OCI-LY7 (cell line): ENCODE measurements around the gene GTF2F1. TPM values are rescaled to one million over a fixed set of nuclear protein-coding genes. Genes with fewer than 3 reads are reported as not detected.
A peak's percentile ranks its signal among the peaks of the same experiment; 100 is the strongest.

Experiments used
- BruUV-seq: library from RNA; stranded (reverse); fragments of 400-500 nt; replicated peaks from 2 replicates; lab custom pipeline; 2021; lab: Mats Ljungman, UMichigan
- CTCF ChIA-PET: fragments of 300-600 bp; sonication (Branson Sonifier 250); formaldehyde crosslinking; loops from one replicate; lab custom pipeline; 2022; ENCODE audit warnings: antibody characterized with exemption; ENCODE audit not compliant: unreplicated experiment; lab: Charles Lee
- POLR2A ChIA-PET: fragments of 300-600 bp; sonication (Branson Sonifier 250); formaldehyde crosslinking; loops from one replicate; lab custom pipeline; 2022; ENCODE audit warnings: antibody characterized with exemption; lab: Charles Lee
- DNase-seq: peaks from one replicate; pipeline ENCODE4 v3.0.0-alpha.2; 2015; ENCODE audit warnings: low spot score
- H2AFZ ChIP-seq: fragments of 200-600 bp; sonication (generic), shearing (Covaris generic); 2 replicates; pipeline ENCODE4 v1.6.1; 2014; ENCODE audit warnings: mild to moderate bottlenecking, antibody characterized with exemption, low read length, moderate library complexity
- H3K27ac ChIP-seq: fragments of 200-600 bp; sonication (generic); 2 replicates; pipeline ENCODE4 v1.5.1; 2014; ENCODE audit warnings: mixed run types, low read depth, mild to moderate bottlenecking, moderate library complexity, low read length, inconsistent platforms; ENCODE audit not compliant: poor library complexity, severe bottlenecking
- H3K36me3 ChIP-seq: fragments of 200-600 bp; sonication (generic); 2 replicates; pipeline ENCODE4 v1.6.1; 2014; ENCODE audit warnings: mild to moderate bottlenecking, antibody characterized with exemption, low read length, moderate library complexity, mixed read lengths; ENCODE audit not compliant: insufficient read depth
- H3K4me1 ChIP-seq: fragments of 200-600 bp; sonication (generic); 2 replicates; pipeline ENCODE4 v1.5.1; 2014; ENCODE audit warnings: mild to moderate bottlenecking, low read length; ENCODE audit not compliant: insufficient read depth, poor library complexity, severe bottlenecking
- H3K4me2 ChIP-seq: fragments of 200-600 bp; sonication (generic); 2 replicates; pipeline ENCODE4 v1.6.1; 2014; ENCODE audit warnings: mild to moderate bottlenecking, low read length
- H3K4me3 ChIP-seq: fragments of 200-600 bp; sonication (generic); 2 replicates; pipeline ENCODE4 v1.5.1; 2014; ENCODE audit warnings: mild to moderate bottlenecking, low read depth, low read length; ENCODE audit not compliant: poor library complexity, severe bottlenecking
- H3K79me2 ChIP-seq: fragments of 200-600 bp; sonication (generic); 2 replicates; pipeline ENCODE4 v1.6.1; 2016; ENCODE audit warnings: low read depth, mild to moderate bottlenecking, low read length, moderate library complexity, mixed read lengths; ENCODE audit not compliant: insufficient read depth
- H3K9me2 ChIP-seq: fragments of 200-600 bp; sonication (generic); 2 replicates; pipeline ENCODE4 v1.6.1; 2016; ENCODE audit warnings: mild to moderate bottlenecking, low read length, mixed read lengths; ENCODE audit not compliant: insufficient read depth
- H3K9me3 ChIP-seq: fragments of 200-600 bp; sonication (generic); 2 replicates; pipeline ENCODE4 v1.6.1; 2014; ENCODE audit warnings: mild to moderate bottlenecking, mixed run types, low read length, mixed read lengths
- H4K20me1 ChIP-seq: fragments of 200-600 bp; sonication (generic); 2 replicates; pipeline ENCODE4 v1.6.1; 2014; ENCODE audit warnings: mild to moderate bottlenecking, antibody characterized with exemption, low read length, moderate library complexity, mixed read lengths; ENCODE audit not compliant: insufficient read depth
- EZH2phosphoT487 ChIP-seq: fragments of 200-600 bp; sonication (generic); IDR thresholded peaks from 2 replicates; pipeline ENCODE4 v1.6.1; 2018; ENCODE audit warnings: low read depth, borderline replicate concordance, mild to moderate bottlenecking, mixed run types, antibody characterized with exemption, low read length, moderate library complexity, mixed read lengths
- intact Hi-C: fragments of 100-400 bp; cut with micrococcal nuclease; formaldehyde crosslinking; loops from one replicate; pipeline ENCODE4 v1.10.0; 2022; ENCODE audit not compliant: unreplicated experiment
- microRNA-seq: library from miRNA; unstranded; fragments of <30 nt; microRNA quantifications from one replicate; pipeline ENCODE4 v1.2.0, GENCODE V29; 2022; ENCODE audit warnings: borderline replicate concordance
- small RNA-seq: library from RNA; depleted of rRNA; stranded (forward); fragments of <200 nt; gene quantifications from one replicate; pipeline ENCODE3, GENCODE V24; 2014
- total RNA-seq, 2 experiments: library from RNA; depleted of rRNA in 1 of 2; stranded (reverse); fragments of >200 nt in 1 of 2; shearing (Covaris generic) in 1 of 2; gene quantifications; 2 replicates each; pipeline ENCODE4 v1.2.3, GENCODE V29; 2014 to 2022
- TF ChIP-seq, protein P1 (sequence below): fragments of 200-600 bp; sonication (generic); conservative IDR thresholded peaks from 2 replicates; pipeline ENCODE4 v1.5.1; 2014; ENCODE audit warnings: mild to moderate bottlenecking, antibody characterized with exemption, low read length, moderate library complexity, mixed read lengths

Gene GTF2F1
- total RNA-seq, 2 experiments from 2014 or later: 31.1 to 43.2 TPM

DNA sequence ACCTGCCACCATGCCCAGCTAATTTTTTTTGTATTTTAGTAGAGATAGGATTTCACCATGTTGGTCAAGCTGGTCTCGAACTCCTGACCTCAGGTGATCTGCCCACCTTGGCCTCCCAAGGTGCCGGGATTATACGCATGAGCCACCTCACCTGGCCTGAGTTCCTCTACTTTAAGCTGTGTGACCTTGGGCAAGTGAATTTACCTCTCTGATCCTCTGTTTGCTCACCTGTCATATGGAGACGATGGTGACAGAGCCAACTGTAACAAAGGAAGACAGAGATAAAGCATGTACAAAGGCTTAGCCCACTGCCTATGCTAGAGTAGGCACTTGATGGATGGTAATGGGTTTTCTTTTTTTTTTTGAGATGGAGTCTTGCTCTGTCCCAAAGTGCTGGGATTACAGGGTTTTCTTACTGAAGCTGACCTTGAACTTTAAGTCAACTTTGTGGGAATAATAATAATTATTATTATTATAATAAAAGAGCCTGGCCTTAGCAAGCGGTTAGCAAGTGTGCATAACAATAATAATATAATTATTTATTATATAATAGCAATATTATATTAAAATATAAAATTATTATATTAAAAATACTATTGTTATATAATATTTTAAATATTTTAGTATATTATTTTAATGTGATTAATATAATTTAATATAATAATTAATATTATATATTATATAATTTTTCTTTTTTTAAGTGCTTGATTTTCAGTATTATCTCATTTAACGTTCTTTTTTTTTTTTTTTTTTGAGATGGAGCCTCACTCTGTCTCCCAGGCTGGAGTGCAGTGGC lies 58.3 kb downstream of the GTF2F1 start:
- Histone ChIP-seq H3K36me3 (no peaks in the 10 kb centered on the region), H3K4me1 (no peaks in the 10 kb centered on the region), H2AFZ (no peak overlapping the region), H3K4me2 (no peak overlapping the region), H4K20me1 (no peaks in the 10 kb centered on the region), H3K9me3 (no peaks in the 10 kb centered on the region), H3K27ac (no peak overlapping the region), H3K9me2 (no peaks in the 10 kb centered on the region), H3K79me2 (no peaks in the 10 kb centered on the region), H3K4me3 (no peak overlapping the region)
- ChIA-PET POLR2A (no interaction called here), CTCF (no interaction called here)
- TF ChIP-seq, protein P1, sequence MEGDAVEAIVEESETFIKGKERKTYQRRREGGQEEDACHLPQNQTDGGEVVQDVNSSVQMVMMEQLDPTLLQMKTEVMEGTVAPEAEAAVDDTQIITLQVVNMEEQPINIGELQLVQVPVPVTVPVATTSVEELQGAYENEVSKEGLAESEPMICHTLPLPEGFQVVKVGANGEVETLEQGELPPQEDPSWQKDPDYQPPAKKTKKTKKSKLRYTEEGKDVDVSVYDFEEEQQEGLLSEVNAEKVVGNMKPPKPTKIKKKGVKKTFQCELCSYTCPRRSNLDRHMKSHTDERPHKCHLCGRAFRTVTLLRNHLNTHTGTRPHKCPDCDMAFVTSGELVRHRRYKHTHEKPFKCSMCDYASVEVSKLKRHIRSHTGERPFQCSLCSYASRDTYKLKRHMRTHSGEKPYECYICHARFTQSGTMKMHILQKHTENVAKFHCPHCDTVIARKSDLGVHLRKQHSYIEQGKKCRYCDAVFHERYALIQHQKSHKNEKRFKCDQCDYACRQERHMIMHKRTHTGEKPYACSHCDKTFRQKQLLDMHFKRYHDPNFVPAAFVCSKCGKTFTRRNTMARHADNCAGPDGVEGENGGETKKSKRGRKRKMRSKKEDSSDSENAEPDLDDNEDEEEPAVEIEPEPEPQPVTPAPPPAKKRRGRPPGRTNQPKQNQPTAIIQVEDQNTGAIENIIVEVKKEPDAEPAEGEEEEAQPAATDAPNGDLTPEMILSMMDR: no peak
- no peak for TF ChIP-seq EZH2phosphoT487
- DNase-seq: no peak
- no TSS peak for BruUV-seq
- intact Hi-C loops: no loop called here

DNA sequence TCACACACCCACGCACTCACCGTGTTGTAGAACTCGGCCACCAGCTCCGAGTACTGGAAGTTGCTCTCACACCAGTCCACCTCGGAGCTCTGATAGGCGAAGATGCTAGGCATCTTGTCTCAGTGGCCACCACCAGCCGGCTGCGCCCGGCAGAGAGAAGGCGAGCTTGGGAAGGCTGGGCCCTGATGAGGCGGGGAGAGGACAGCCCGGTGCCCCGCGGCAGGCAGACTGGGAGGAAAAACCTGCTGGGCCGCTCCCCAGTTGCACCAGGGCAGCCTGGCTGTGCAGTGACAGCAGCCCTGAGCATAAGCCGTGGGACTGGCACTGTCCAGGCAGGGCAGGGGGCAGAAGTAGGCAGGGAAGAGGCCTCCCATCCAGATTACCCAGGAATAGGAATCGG lies 59.5 kb downstream of the GTF2F1 start, which contains the start of gene ACER1:
TSS of gene ACER1 (minus strand) at position 174 of the 400 bp plus-strand sequence. CDS start at position 113, 61 bp downstream.
- Histone ChIP-seq H2AFZ (no peak within 1 kb of the TSS), H3K4me2 (no peak within 1 kb of the TSS), H3K36me3 (no peaks in the 10 kb centered on the region), H3K4me1 (no peaks in the 10 kb centered on the region), H3K9me3 (no peaks in the 10 kb centered on the region), H3K27ac (no peak within 1 kb of the TSS), H3K9me2 (no peaks in the 10 kb centered on the region), H3K4me3 (no peak within 1 kb of the TSS), H4K20me1 (no peaks in the 10 kb centered on the region), H3K79me2 (no peaks in the 10 kb centered on the region)
- BruUV-seq: no TSS peak
- no peak for DNase-seq
- intact Hi-C loops: no loop called here
- ChIA-PET CTCF (no interaction called here), POLR2A (no interaction called here)
- TF ChIP-seq, protein P1: no peak
- TF ChIP-seq EZH2phosphoT487: no peak

Small RNAs within 50 kb of the gene (microRNA-seq; reads per million reads assigned to microRNA genes)
- gene MIR3940: 222 reads per million, percentile 69 among the genes with 10 or more reads in this experiment
- gene MIR6790: not detected
- 5.3 reads per million for gene MIR6885

Small RNAs within 50 kb of the gene (small RNA-seq; reads per million reads assigned to genes)
- not detected for gene MIR6790
- gene MIR6885: not detected

Other genes starting within 250 kb of the GTF2F1 start
- gene MLLT1, start 113.2 kb downstream of the GTF2F1 start, total RNA-seq (2014; rRNA removed; shearing (Covaris generic)): 14.3 and 17.5 TPM in 2 replicates
- 55.5 and 56.0 TPM in 2 replicates for gene MLLT1, start 113.2 kb downstream of the GTF2F1 start, total RNA-seq (2022)
- gene ACER1, start 59.6 kb downstream of the GTF2F1 start, total RNA-seq (2014; rRNA removed; shearing (Covaris generic)): not detected in 2 replicates
- gene ACER1, start 59.6 kb downstream of the GTF2F1 start, total RNA-seq (2022): not detected in 2 replicates
- gene CLPP, start 31.6 kb downstream of the GTF2F1 start, total RNA-seq (2014; rRNA removed; shearing (Covaris generic)): 73.5 and 115 TPM in 2 replicates
- gene CLPP, start 31.6 kb downstream of the GTF2F1 start, total RNA-seq (2022): 114 and 124 TPM in 2 replicates
- gene ALKBH7, start 20.4 kb downstream of the GTF2F1 start, total RNA-seq (2014; rRNA removed; shearing (Covaris generic)): 35.8 and 61.0 TPM in 2 replicates
- 74.2 and 75.9 TPM in 2 replicates for gene ALKBH7, start 20.4 kb downstream of the GTF2F1 start, total RNA-seq (2022)
- 1.4 and 1.6 TPM in 2 replicates for gene PSPN, start 17.2 kb downstream of the GTF2F1 start, total RNA-seq (2014; rRNA removed; shearing (Covaris generic))
- gene PSPN, start 17.2 kb downstream of the GTF2F1 start, total RNA-seq (2022): 2.1 and 2.9 TPM in 2 replicates
- 255 and 271 TPM in 2 replicates for gene KHSRP, start 31.6 kb upstream of the GTF2F1 start, total RNA-seq (2014; rRNA removed; shearing (Covaris generic))
- gene KHSRP, start 31.6 kb upstream of the GTF2F1 start, total RNA-seq (2022): 468 and 499 TPM in 2 replicates
- gene SLC25A41, start 40.6 kb upstream of the GTF2F1 start, total RNA-seq (2014; rRNA removed; shearing (Covaris generic)): not detected in 2 replicates
- not detected in 2 replicates for gene SLC25A41, start 40.6 kb upstream of the GTF2F1 start, total RNA-seq (2022)
- gene SLC25A23, start 66.6 kb upstream of the GTF2F1 start, total RNA-seq (2014; rRNA removed; shearing (Covaris generic)): 48.4 and 50.9 TPM in 2 replicates
- 65.5 and 65.7 TPM in 2 replicates for gene SLC25A23, start 66.6 kb upstream of the GTF2F1 start, total RNA-seq (2022)
- gene CRB3, start 71.1 kb upstream of the GTF2F1 start, total RNA-seq (2014; rRNA removed; shearing (Covaris generic)): 1.2 and 1.5 TPM in 2 replicates
- 2.3 and 2.9 TPM in 2 replicates for gene CRB3, start 71.1 kb upstream of the GTF2F1 start, total RNA-seq (2022)
- 40.9 and 41.8 TPM in 2 replicates for gene DENND1C, start 88.6 kb upstream of the GTF2F1 start, total RNA-seq (2014; rRNA removed; shearing (Covaris generic))
- 68.3 and 76.1 TPM in 2 replicates for gene DENND1C, start 88.6 kb upstream of the GTF2F1 start, total RNA-seq (2022)
- gene TUBB4A, start 109.1 kb upstream of the GTF2F1 start, total RNA-seq (2014; rRNA removed; shearing (Covaris generic)): 9.7 and 14.4 TPM in 2 replicates
- gene TUBB4A, start 109.1 kb upstream of the GTF2F1 start, total RNA-seq (2022): 12.6 and 16.0 TPM in 2 replicates
- gene TNFSF9, start 137.9 kb upstream of the GTF2F1 start, total RNA-seq (2014; rRNA removed; shearing (Covaris generic)): 18.1 and 22.3 TPM in 2 replicates
- 16.1 and 20.9 TPM in 2 replicates for gene TNFSF9, start 137.9 kb upstream of the GTF2F1 start, total RNA-seq (2022)
- 111 and 165 TPM in 2 replicates for gene CD70, start 198.0 kb upstream of the GTF2F1 start, total RNA-seq (2014; rRNA removed; shearing (Covaris generic))
- gene CD70, start 198.0 kb upstream of the GTF2F1 start, total RNA-seq (2022): 80.5 and 88.2 TPM in 2 replicates